Measurements from ENCODE around the gene EMCN. TPM values are rescaled to one million over a fixed set of nuclear protein-coding genes. Genes with fewer than 3 reads are reported as not detected.

Gene EMCN
- total RNA-seq, 1 experiment from 2014 or later, result not detected

DNA sequence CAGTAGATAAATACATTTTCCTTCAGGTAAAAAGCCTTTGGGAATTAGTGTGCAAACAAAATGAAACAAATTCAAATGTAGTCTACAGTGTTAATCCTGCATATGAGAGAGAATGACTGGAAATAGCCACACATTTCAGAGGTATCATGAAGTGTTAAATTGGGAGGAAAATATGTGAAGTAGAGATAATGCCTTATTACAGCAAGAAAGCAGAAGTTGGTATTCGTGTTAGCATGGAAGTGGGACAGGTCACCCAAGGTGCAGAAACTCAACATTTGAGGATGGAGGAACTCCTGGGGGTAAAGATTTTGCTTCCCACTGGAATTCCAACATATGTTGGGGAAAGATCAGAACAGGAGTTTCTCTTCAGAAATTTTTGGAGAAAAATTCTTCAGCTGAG lies 51.3 kb downstream of the EMCN start (continued):
- TF ChIP-seq ELF4 (CRISPR knock-in tag; IDR thresholded peaks at IDR 0.05; ENCODE audit: low read depth), result no peak
- TF ChIP-seq, protein P1, sequence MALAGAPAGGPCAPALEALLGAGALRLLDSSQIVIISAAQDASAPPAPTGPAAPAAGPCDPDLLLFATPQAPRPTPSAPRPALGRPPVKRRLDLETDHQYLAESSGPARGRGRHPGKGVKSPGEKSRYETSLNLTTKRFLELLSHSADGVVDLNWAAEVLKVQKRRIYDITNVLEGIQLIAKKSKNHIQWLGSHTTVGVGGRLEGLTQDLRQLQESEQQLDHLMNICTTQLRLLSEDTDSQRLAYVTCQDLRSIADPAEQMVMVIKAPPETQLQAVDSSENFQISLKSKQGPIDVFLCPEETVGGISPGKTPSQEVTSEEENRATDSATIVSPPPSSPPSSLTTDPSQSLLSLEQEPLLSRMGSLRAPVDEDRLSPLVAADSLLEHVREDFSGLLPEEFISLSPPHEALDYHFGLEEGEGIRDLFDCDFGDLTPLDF (CRISPR knock-in tag; IDR thresholded peaks at IDR 0.05), result no peak

DNA sequence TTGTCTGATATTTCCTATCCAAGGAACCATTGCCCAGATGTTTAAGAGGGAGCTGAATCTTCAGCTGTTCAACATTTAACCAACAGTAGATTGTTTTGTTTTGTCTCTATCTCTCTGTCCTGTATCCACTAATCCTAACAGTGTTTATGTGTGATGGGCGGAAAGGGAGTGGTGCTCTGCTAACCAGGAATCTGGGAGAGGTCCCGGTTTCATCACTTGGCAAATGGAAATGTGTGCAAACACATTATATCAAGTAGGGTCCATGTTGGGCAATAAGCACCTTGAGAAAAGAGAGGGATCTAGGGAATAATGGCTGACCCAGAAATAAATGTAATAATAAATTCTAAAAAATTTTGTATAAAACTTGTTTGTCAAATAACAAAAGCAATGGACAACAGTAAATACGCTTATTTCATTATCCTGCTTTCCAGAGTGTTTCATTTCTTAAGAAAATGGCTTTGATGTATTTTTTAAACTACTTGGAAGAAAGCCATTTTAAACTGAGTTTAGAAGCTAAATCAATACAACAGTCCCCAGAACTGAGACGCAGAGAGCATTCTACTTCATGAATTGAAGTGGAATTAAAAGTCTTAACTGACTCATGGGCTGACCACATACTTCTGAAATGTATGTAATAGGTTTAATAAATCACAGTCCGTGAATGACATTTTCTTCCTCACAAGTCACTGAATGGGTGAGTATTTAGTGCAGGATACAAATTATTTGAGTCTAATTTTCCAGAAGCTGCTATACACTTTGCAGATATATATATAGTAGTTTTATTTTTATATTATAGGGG lies 55.8 kb downstream of the EMCN start:
- DNase-seq (ENCODE audit: low spot score) (no peak), ATAC-seq (no peak)
- ChIA-PET POLR2A (no interaction called here), CTCF (no interaction called here)
- H3K36me3 Mint-ChIP-seq, result no peaks in the 10 kb centered on the region
- H3K4me3 Mint-ChIP-seq, result no peak overlapping the region
- TF ChIP-seq ZNF263 (CRISPR knock-in tag; IDR thresholded peaks at IDR 0.05; ENCODE audit: low read depth), result no peak
- no peak for TF ChIP-seq SMAD4 (CRISPR knock-in tag; IDR thresholded peaks at IDR 0.05)
- TF ChIP-seq, protein P2, sequence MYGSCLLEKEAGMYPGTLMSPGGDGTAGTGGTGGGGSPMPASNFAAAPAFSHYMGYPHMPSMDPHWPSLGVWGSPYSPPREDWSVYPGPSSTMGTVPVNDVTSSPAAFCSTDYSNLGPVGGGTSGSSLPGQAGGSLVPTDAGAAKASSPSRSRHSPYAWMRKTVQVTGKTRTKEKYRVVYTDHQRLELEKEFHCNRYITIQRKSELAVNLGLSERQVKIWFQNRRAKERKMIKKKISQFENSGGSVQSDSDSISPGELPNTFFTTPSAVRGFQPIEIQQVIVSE (CRISPR knock-in tag; IDR thresholded peaks at IDR 0.05; ENCODE audit: borderline replicate concordance), result no peak
- no peak for TF ChIP-seq GRHL2 (CRISPR knock-in tag; IDR thresholded peaks at IDR 0.05; ENCODE audit: insufficient replicate concordance, severe bottlenecking)
- TF ChIP-seq TP53 (CRISPR knock-in tag; IDR thresholded peaks at IDR 0.05), result no peak
- no peak for TF ChIP-seq CREB1 (CRISPR knock-in tag; IDR thresholded peaks at IDR 0.05)
- no peak for TF ChIP-seq PRRX2 (CRISPR knock-in tag; IDR thresholded peaks at IDR 0.05)
- TF ChIP-seq, protein P3, sequence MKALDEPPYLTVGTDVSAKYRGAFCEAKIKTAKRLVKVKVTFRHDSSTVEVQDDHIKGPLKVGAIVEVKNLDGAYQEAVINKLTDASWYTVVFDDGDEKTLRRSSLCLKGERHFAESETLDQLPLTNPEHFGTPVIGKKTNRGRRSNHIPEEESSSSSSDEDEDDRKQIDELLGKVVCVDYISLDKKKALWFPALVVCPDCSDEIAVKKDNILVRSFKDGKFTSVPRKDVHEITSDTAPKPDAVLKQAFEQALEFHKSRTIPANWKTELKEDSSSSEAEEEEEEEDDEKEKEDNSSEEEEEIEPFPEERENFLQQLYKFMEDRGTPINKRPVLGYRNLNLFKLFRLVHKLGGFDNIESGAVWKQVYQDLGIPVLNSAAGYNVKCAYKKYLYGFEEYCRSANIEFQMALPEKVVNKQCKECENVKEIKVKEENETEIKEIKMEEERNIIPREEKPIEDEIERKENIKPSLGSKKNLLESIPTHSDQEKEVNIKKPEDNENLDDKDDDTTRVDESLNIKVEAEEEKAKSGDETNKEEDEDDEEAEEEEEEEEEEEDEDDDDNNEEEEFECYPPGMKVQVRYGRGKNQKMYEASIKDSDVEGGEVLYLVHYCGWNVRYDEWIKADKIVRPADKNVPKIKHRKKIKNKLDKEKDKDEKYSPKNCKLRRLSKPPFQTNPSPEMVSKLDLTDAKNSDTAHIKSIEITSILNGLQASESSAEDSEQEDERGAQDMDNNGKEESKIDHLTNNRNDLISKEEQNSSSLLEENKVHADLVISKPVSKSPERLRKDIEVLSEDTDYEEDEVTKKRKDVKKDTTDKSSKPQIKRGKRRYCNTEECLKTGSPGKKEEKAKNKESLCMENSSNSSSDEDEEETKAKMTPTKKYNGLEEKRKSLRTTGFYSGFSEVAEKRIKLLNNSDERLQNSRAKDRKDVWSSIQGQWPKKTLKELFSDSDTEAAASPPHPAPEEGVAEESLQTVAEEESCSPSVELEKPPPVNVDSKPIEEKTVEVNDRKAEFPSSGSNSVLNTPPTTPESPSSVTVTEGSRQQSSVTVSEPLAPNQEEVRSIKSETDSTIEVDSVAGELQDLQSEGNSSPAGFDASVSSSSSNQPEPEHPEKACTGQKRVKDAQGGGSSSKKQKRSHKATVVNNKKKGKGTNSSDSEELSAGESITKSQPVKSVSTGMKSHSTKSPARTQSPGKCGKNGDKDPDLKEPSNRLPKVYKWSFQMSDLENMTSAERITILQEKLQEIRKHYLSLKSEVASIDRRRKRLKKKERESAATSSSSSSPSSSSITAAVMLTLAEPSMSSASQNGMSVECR (CRISPR knock-in tag; IDR thresholded peaks at IDR 0.05; ENCODE audit: borderline replicate concordance), result no peak
- TF ChIP-seq GTF2I (CRISPR knock-in tag; conservative IDR thresholded peaks at IDR 0.05), result no peak
- TF ChIP-seq ZNF317 (CRISPR knock-in tag; IDR thresholded peaks at IDR 0.05; ENCODE audit: borderline replicate concordance, low read depth), result no peak
- no peak for TF ChIP-seq SP1 (CRISPR knock-in tag; conservative IDR thresholded peaks at IDR 0.05)
- no peak for TF ChIP-seq TEAD1 (CRISPR knock-in tag; IDR thresholded peaks at IDR 0.05)
- TF ChIP-seq, protein P4, sequence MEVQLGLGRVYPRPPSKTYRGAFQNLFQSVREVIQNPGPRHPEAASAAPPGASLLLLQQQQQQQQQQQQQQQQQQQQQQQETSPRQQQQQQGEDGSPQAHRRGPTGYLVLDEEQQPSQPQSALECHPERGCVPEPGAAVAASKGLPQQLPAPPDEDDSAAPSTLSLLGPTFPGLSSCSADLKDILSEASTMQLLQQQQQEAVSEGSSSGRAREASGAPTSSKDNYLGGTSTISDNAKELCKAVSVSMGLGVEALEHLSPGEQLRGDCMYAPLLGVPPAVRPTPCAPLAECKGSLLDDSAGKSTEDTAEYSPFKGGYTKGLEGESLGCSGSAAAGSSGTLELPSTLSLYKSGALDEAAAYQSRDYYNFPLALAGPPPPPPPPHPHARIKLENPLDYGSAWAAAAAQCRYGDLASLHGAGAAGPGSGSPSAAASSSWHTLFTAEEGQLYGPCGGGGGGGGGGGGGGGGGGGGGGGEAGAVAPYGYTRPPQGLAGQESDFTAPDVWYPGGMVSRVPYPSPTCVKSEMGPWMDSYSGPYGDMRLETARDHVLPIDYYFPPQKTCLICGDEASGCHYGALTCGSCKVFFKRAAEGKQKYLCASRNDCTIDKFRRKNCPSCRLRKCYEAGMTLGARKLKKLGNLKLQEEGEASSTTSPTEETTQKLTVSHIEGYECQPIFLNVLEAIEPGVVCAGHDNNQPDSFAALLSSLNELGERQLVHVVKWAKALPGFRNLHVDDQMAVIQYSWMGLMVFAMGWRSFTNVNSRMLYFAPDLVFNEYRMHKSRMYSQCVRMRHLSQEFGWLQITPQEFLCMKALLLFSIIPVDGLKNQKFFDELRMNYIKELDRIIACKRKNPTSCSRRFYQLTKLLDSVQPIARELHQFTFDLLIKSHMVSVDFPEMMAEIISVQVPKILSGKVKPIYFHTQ (CRISPR knock-in tag; IDR thresholded peaks at IDR 0.05), result no peak
- no peak for TF ChIP-seq ZNF416 (CRISPR knock-in tag; IDR thresholded peaks at IDR 0.05)
- peaks cover 5% of the 10 kb centered on the region for H3K9me3 Mint-ChIP-seq
- no peaks in the 10 kb centered on the region; the same call in 1 of the 2 replicates for H3K27me3 Mint-ChIP-seq (ENCODE audit: low read depth)
- H3K4me1 Mint-ChIP-seq, result no peaks in the 10 kb centered on the region
- H3K27ac Mint-ChIP-seq, result no peak overlapping the region
